GM18499 (cell line): ENCODE data around the gene ETNK1.
"Not testable (repeated sequence)": the region's sequence is repeated elsewhere in the genome, so short reads cannot be mapped to it uniquely, and the experiment has no call there.

Source experiments
- ATAC-seq: cut with Tn5 transposase; IDR thresholded peaks from one replicate; pipeline ENCODE4 v1.9.1; 2021; ENCODE audit warnings: moderate number of reproducible peaks; ENCODE audit not compliant: insufficient read depth, unreplicated experiment

ETNK1 gene

GRCh38 chr12:22624870-22625761 is at the start of gene ETNK1:
Gene ETNK1, plus strand, starts transcription at chr12:22625171. Its CDS starts 260 bp downstream, at chr12:22625431.
- ATAC-seq = peak; percentile 89

- no peak for ATAC-seq
These were observed 48.9 kb upstream of the ETNK1 start for GRCh38 chr12:22576065-22576464.

- no peak for ATAC-seq
These were observed 48.5 kb upstream of the ETNK1 start for GRCh38 chr12:22576473-22576872.

- no peak for ATAC-seq
These were observed 47.3 kb upstream of the ETNK1 start for GRCh38 chr12:22577667-22578066.

- no peak for ATAC-seq
These were observed 46.6 kb upstream of the ETNK1 start for GRCh38 chr12:22578328-22578727.

- ATAC-seq = no peak
These were observed 36.2 kb upstream of the ETNK1 start for GRCh38 chr12:22588817-22589216.

GRCh38 chr12:22593864-22594263 is 31.1 kb upstream of the ETNK1 start:
- ATAC-seq = no peak

GRCh38 chr12:22597539-22597938 is 27.4 kb upstream of the ETNK1 start:
- not testable (repeated sequence) for ATAC-seq

- ATAC-seq = no peak
These were observed 26.7 kb upstream of the ETNK1 start for GRCh38 chr12:22598141-22598762.

GRCh38 chr12:22598763-22599161 is 26.2 kb upstream of the ETNK1 start:
- no peak for ATAC-seq

GRCh38 chr12:22600181-22600580 is 24.8 kb upstream of the ETNK1 start:
- ATAC-seq = no peak

GRCh38 chr12:22609501-22609900 is 15.5 kb upstream of the ETNK1 start:
- no peak for ATAC-seq

GRCh38 chr12:22610131-22610530 is 14.8 kb upstream of the ETNK1 start:
- no peak for ATAC-seq

- not testable (repeated sequence) for ATAC-seq
These were observed 12.1 kb upstream of the ETNK1 start for GRCh38 chr12:22612822-22613221.

- ATAC-seq = no peak
These were observed 8.9 kb upstream of the ETNK1 start for GRCh38 chr12:22615963-22616501.

- ATAC-seq = no peak
These were observed 7.3 kb upstream of the ETNK1 start for GRCh38 chr12:22617630-22618029.

- no peak for ATAC-seq
These were observed 462 bp upstream of the ETNK1 start for GRCh38 chr12:22624548-22624869.

GRCh38 chr12:22625762-22626294 is 857 bp downstream of the ETNK1 start:
- peak; percentile 7 for ATAC-seq

- peak; percentile 29 for ATAC-seq
These were observed 1.4 kb downstream of the ETNK1 start for GRCh38 chr12:22626406-22626805.

GRCh38 chr12:22627371-22627770 is 2.4 kb downstream of the ETNK1 start:
- ATAC-seq = no peak

- ATAC-seq = no peak
These were observed 3.3 kb downstream of the ETNK1 start for GRCh38 chr12:22628228-22628627.
